ENCODE results near the gene MTUS2.

DNA sequence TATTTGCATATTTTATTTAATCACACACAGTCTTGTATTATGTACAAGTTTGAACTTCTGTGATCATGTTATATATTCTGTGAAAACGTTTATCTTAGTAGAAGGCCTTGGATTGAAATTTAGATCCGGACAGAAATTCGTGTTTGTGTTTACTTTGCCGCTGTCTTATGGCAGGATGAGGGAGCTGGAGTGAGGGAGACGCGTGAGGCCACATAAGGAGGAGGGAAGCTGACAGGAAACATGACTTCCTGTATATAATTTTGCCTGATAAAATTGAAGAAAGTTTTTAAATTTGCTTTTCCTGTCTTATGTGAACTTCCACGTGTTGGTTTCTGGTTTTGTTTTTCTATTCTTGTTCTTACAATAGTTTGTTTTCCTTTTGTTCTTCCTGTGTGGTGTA, 200.2 kb downstream of the MTUS2 start:
- TF ChIP-seq, protein P1, sequence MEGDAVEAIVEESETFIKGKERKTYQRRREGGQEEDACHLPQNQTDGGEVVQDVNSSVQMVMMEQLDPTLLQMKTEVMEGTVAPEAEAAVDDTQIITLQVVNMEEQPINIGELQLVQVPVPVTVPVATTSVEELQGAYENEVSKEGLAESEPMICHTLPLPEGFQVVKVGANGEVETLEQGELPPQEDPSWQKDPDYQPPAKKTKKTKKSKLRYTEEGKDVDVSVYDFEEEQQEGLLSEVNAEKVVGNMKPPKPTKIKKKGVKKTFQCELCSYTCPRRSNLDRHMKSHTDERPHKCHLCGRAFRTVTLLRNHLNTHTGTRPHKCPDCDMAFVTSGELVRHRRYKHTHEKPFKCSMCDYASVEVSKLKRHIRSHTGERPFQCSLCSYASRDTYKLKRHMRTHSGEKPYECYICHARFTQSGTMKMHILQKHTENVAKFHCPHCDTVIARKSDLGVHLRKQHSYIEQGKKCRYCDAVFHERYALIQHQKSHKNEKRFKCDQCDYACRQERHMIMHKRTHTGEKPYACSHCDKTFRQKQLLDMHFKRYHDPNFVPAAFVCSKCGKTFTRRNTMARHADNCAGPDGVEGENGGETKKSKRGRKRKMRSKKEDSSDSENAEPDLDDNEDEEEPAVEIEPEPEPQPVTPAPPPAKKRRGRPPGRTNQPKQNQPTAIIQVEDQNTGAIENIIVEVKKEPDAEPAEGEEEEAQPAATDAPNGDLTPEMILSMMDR (IDR thresholded peaks at IDR 0.05 in 2 of 3, conservative IDR thresholded peaks at IDR 0.05 in 1 of 3; ENCODE audit: control insufficient read depth in 2 of 3, extremely low read depth in 1 of 3, insufficient read depth in 1 of 3, low read depth in 3 of 3, low read length in 3 of 3), result no peak
- TF ChIP-seq RELA (IDR thresholded peaks at IDR 0.05; ENCODE audit: borderline replicate concordance, partially characterized antibody) (no peak), TCF3 (IDR thresholded peaks at IDR 0.05; ENCODE audit: borderline replicate concordance, insufficient read depth, low read depth, low read length) (no peak), EP300 (IDR thresholded peaks at IDR 0.05; ENCODE audit: borderline replicate concordance in 1 of 2, control insufficient read depth in 1 of 2, low read depth in 2 of 2, low read length in 2 of 2) (no peak)
